HepG2 (cell line): ENCODE results near the gene SLC4A5. TPM values are rescaled to one million over a fixed set of nuclear protein-coding genes. Genes with fewer than 3 reads are reported as not detected.

ENCODE experiments used
- BORCS8-MEF2B ChIP-seq: sonication (generic); formaldehyde crosslinking; IDR thresholded peaks from 2 replicates; pipeline ENCODE4 v1.8.0; 2022; ENCODE audit warnings: mild to moderate bottlenecking, missing genetic modification reagents
- ELF1 ChIP-seq: sonication (generic); formaldehyde crosslinking; IDR thresholded peaks from 2 replicates; pipeline ENCODE4 v1.4.0; 2020; ENCODE audit warnings: missing genetic modification reagents
- GABPB1 ChIP-seq: IDR thresholded peaks from 2 replicates; pipeline ENCODE4 v1.6.1; 2016; ENCODE audit warnings: mild to moderate bottlenecking, missing genetic modification reagents, moderate library complexity, missing compliant biosample characterization
- NFRKB ChIP-seq: fragments of 450-650 bp; IDR thresholded peaks from 2 replicates; pipeline ENCODE4 v1.6.1; 2017
- NPAS2 ChIP-seq: sonication (generic); formaldehyde crosslinking; IDR thresholded peaks from 2 replicates; pipeline ENCODE4 v1.8.0; 2022; ENCODE audit warnings: mild to moderate bottlenecking, missing genetic modification reagents, borderline replicate concordance
- POLR2A ChIP-seq, 2 experiments: IDR thresholded peaks; 2 replicates each; pipeline ENCODE4 v1.6.1; 2011; ENCODE audit warnings: low read depth in 2 of 2, low read length in 2 of 2, mild to moderate bottlenecking in 1 of 2, moderate library complexity in 1 of 2; ENCODE audit not compliant: insufficient read depth in 1 of 2
- POLR2AphosphoS2 ChIP-seq: IDR thresholded peaks from 2 replicates; pipeline ENCODE4 v1.6.1; 2011; ENCODE audit warnings: low read depth, low read length, improper control_type of control experiment
- PRPF4 ChIP-seq: fragments of 200-400 bp; formaldehyde crosslinking; IDR thresholded peaks from 2 replicates; pipeline ENCODE4 v1.6.1; 2016; ENCODE audit warnings: low read length, low read depth; ENCODE audit not compliant: poor library complexity, severe bottlenecking
- SAP130 ChIP-seq: IDR thresholded peaks from 2 replicates; pipeline ENCODE4 v1.6.1; 2016; ENCODE audit warnings: low read depth
- ZNF143 ChIP-seq: sonication (generic); formaldehyde crosslinking; IDR thresholded peaks from 2 replicates; pipeline ENCODE4 v1.4.0; 2020; ENCODE audit warnings: missing genetic modification reagents
- ZNF235 ChIP-seq: sonication (generic); formaldehyde crosslinking; IDR thresholded peaks from 2 replicates; pipeline ENCODE4 v1.8.1; 2023; ENCODE audit warnings: mild to moderate bottlenecking, missing genetic modification reagents, borderline replicate concordance
- ZNF746 ChIP-seq: sonication (generic); formaldehyde crosslinking; IDR thresholded peaks from 2 replicates; pipeline ENCODE4 v1.8.0; 2022; ENCODE audit warnings: mild to moderate bottlenecking, missing genetic modification reagents
- polyA plus RNA-seq, 8 experiments: library from polyadenylated mRNA; depleted of rRNA in 3 of 8; stranded (reverse) in 7 of 8; unstranded in 1 of 8; fragments of >200 nt; fragmentation: Illumina TruSeq in 4 of 8; extraction: Trizol in 4 of 8; gene quantifications; 2 replicates each; pipeline versions ENCODE4 v1.2.1 to v1.2.3, GENCODE V29; 2011 to 2016; ENCODE audit warnings: low read depth in 4 of 8, missing spikeins in 1 of 8, mixed read lengths in 1 of 8; ENCODE audit not compliant: insufficient read depth in 1 of 8
- total RNA-seq, 5 experiments: library from RNA; depleted of rRNA; stranded (reverse); fragments of >200 nt; fragmentation: Illumina TruSeq; extraction: Trizol; gene quantifications; 2 replicates each; pipeline ENCODE4 v1.2.3, GENCODE V29; 2016; ENCODE audit warnings: low read depth in 1 of 5
- TF ChIP-seq, protein P1 (sequence below): sonication (generic); formaldehyde crosslinking; IDR thresholded peaks from one replicate; pipeline ENCODE4 v1.5.1; 2020; ENCODE audit warnings: mild to moderate bottlenecking, missing genetic modification reagents; ENCODE audit errors: not compliant biosample characterization
- TF ChIP-seq, protein P2 (sequence below): sonication (generic); formaldehyde crosslinking; IDR thresholded peaks from 2 replicates; pipeline ENCODE4 v1.5.1; 2020; ENCODE audit warnings: mild to moderate bottlenecking, missing genetic modification reagents, borderline replicate concordance
- TF ChIP-seq, protein P3 (sequence below): fragments of 450-650 bp; IDR thresholded peaks from 2 replicates; pipeline ENCODE4 v1.6.1; 2017
- TF ChIP-seq, protein P4 (sequence below): sonication (generic); formaldehyde crosslinking; IDR thresholded peaks from 2 replicates; pipeline ENCODE4 v1.4.0; 2020; ENCODE audit warnings: mild to moderate bottlenecking, missing genetic modification reagents
- TF ChIP-seq, protein P5 (sequence below): sonication (generic); formaldehyde crosslinking; IDR thresholded peaks from 2 replicates; pipeline ENCODE4 v1.4.0; 2020; ENCODE audit warnings: missing genetic modification reagents

SLC4A5 gene
- total and polyA plus RNA-seq, 2 of the 13 experiments (the other 11 are each of a cell fraction or from before 2014, with no cell fraction given) = 0.50 TPM; not detected in 1

DNA sequence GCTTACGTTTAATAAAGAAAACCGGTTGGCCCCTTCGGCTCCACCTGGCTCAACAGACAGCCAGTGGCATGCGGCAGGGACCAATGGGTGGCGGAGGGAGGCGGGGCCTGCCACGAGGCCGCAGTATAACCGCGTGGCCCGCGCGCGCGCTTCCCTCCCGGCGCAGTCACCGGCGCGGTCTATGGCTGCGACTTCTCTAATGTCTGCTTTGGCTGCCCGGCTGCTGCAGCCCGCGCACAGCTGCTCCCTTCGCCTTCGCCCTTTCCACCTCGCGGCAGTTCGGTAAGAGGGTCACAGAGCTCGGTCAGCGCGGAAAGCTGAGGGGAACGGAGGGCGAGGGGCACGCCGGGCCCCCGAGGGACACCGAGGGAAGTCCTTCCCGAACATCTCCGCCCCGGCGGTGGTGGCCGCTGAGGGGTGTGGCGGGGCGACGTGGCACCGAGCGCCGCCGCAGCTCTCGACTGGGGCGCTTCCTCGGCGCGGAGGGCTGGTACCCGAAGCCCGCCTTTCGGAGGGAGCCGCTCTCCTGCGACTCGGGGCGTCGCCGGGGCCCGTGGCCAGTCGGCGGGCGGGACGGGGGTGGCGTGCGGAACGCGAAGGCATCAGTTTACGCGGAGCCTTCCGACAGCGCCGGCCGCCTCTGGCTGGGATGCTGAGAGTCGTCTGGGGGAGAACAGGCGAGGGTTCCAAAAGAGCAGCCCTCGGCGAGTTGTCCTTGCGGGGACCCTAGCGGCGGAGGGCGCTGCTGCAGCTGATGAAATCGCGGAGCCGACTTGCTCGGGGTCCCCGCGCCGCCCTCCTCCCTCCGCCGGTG lies 144.5 kb downstream of the SLC4A5 start, which contains the start of gene MTHFD2 (continued):
- TF ChIP-seq BORCS8-MEF2B = peak; percentile 58
- TF ChIP-seq, protein P1, sequence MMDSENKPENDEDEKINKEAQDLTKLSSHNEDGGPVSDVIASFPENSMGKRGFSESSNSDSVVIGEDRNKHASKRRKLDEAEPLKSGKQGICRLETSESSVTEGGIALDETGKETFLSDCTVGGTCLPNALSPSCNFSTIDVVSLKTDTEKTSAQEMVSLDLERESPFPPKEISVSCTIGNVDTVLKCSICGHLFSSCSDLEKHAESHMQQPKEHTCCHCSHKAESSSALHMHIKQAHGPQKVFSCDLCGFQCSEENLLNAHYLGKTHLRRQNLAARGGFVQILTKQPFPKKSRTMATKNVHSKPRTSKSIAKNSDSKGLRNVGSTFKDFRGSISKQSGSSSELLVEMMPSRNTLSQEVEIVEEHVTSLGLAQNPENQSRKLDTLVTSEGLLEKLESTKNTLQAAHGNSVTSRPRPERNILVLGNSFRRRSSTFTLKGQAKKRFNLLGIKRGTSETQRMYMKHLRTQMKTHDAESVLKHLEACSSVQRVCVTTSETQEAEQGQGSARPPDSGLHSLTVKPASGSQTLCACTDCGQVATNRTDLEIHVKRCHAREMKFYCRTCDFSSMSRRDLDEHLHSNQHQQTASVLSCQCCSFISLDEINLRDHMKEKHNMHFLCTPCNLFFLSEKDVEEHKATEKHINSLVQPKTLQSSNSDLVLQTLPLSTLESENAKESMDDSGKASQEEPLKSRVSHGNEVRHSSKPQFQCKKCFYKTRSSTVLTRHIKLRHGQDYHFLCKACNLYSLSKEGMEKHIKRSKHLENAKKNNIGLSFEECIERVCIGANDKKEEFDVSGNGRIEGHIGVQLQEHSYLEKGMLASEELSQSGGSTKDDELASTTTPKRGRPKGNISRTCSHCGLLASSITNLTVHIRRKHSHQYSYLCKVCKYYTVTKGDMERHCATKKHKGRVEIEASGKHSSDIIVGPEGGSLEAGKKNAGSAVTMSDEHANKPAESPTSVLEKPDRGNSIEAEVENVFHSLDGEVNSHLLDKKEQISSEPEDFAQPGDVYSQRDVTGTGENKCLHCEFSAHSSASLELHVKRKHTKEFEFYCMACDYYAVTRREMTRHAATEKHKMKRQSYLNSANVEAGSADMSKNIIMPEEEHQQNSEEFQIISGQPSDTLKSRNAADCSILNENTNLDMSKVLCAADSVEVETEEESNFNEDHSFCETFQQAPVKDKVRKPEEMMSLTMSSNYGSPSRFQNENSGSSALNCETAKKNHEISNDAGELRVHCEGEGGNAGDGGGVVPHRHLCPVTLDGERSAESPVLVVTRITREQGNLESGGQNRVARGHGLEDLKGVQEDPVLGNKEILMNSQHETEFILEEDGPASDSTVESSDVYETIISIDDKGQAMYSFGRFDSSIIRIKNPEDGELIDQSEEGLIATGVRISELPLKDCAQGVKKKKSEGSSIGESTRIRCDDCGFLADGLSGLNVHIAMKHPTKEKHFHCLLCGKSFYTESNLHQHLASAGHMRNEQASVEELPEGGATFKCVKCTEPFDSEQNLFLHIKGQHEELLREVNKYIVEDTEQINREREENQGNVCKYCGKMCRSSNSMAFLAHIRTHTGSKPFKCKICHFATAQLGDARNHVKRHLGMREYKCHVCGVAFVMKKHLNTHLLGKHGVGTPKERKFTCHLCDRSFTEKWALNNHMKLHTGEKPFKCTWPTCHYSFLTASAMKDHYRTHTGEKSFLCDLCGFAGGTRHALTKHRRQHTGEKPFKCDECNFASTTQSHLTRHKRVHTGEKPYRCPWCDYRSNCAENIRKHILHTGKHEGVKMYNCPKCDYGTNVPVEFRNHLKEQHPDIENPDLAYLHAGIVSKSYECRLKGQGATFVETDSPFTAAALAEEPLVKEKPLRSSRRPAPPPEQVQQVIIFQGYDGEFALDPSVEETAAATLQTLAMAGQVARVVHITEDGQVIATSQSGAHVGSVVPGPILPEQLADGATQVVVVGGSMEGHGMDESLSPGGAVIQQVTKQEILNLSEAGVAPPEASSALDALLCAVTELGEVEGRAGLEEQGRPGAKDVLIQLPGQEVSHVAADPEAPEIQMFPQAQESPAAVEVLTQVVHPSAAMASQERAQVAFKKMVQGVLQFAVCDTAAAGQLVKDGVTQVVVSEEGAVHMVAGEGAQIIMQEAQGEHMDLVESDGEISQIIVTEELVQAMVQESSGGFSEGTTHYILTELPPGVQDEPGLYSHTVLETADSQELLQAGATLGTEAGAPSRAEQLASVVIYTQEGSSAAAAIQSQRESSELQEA (CRISPR knock-in tag) = peak; percentile 88
- TF ChIP-seq POLR2A (IDR thresholded peaks at IDR 0.05; ENCODE audit: insufficient read depth in 1 of 2, low read depth in 2 of 2, low read length in 2 of 2) = peak; percentile 96 to 99
- TF ChIP-seq, protein P2, sequence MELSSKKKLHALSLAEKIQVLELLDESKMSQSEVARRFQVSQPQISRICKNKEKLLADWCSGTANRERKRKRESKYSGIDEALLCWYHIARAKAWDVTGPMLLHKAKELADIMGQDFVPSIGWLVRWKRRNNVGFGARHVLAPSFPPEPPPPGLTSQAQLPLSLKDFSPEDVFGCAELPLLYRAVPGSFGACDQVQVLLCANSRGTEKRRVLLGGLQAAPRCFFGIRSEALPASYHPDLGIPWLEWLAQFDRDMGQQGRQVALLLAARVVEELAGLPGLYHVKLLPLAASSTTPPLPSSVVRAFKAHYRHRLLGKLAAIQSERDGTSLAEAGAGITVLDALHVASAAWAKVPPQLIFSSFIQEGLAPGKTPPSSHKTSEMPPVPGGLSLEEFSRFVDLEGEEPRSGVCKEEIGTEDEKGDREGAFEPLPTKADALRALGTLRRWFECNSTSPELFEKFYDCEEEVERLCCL (CRISPR knock-in tag) = peak; percentile 41; the same call in 1 of the 2 replicates
- TF ChIP-seq, protein P3, sequence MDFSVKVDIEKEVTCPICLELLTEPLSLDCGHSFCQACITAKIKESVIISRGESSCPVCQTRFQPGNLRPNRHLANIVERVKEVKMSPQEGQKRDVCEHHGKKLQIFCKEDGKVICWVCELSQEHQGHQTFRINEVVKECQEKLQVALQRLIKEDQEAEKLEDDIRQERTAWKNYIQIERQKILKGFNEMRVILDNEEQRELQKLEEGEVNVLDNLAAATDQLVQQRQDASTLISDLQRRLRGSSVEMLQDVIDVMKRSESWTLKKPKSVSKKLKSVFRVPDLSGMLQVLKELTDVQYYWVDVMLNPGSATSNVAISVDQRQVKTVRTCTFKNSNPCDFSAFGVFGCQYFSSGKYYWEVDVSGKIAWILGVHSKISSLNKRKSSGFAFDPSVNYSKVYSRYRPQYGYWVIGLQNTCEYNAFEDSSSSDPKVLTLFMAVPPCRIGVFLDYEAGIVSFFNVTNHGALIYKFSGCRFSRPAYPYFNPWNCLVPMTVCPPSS = no peak
- TF ChIP-seq, protein P4, sequence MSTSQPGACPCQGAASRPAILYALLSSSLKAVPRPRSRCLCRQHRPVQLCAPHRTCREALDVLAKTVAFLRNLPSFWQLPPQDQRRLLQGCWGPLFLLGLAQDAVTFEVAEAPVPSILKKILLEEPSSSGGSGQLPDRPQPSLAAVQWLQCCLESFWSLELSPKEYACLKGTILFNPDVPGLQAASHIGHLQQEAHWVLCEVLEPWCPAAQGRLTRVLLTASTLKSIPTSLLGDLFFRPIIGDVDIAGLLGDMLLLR (CRISPR knock-in tag) = peak; percentile 97
- TF ChIP-seq, protein P5, sequence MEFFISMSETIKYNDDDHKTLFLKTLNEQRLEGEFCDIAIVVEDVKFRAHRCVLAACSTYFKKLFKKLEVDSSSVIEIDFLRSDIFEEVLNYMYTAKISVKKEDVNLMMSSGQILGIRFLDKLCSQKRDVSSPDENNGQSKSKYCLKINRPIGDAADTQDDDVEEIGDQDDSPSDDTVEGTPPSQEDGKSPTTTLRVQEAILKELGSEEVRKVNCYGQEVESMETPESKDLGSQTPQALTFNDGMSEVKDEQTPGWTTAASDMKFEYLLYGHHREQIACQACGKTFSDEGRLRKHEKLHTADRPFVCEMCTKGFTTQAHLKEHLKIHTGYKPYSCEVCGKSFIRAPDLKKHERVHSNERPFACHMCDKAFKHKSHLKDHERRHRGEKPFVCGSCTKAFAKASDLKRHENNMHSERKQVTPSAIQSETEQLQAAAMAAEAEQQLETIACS (CRISPR knock-in tag) = peak; percentile 78
- peak; percentile 92 for TF ChIP-seq ZNF235 (CRISPR knock-in tag)
- no peak for TF ChIP-seq NFRKB
- peak; percentile 83; the same call in 1 of the 2 replicates for TF ChIP-seq POLR2AphosphoS2
- peak; percentile 73 for TF ChIP-seq GABPB1
- peak; percentile 40; the same call in 1 of the 2 replicates for TF ChIP-seq ZNF746 (CRISPR knock-in tag)
- TF ChIP-seq ELF1 = peak; percentile 45; the same call in 1 of the 2 replicates
- no peak for TF ChIP-seq NPAS2 (CRISPR knock-in tag)
- TF ChIP-seq PRPF4 = no peak
- peak; percentile 85 for TF ChIP-seq SAP130 (CRISPR knock-in tag)
- no peak for TF ChIP-seq ZNF143 (CRISPR knock-in tag)
